ENCODE data around the gene TMEM235.
A peak's percentile ranks its signal among the peaks of the same experiment; 100 is the strongest.
"Not testable (repeated sequence)": the region's sequence is repeated elsewhere in the genome, so short reads cannot be mapped to it uniquely, and the experiment has no call there.

The TMEM235 gene

GRCh38 chr17:78252701-78253635, 21.5 kb downstream of the TMEM235 start:
- DNase-seq (ENCODE audit: extremely low spot score, insufficient read length, low read depth) (no peak), FAIRE-seq (no peak)

DNA sequence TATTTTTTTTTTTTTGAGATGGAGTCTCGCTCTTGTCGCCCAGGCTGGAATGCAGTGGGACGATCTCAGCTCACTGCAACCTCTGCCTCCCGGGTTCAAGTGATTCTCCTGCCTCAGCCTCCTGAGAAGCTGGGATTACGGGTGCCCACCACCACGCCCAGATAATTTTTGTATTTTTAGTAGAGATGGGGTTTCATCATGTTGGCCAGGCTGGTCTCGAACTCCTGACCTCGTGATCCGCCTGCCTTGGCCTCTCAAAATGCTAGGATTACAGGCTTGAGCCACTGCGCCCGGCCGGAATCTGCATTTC, 22.2 kb downstream of the TMEM235 start:
- DNase-seq (ENCODE audit: extremely low spot score, insufficient read length, low read depth); FAIRE-seq: not testable (repeated sequence)

DNA sequence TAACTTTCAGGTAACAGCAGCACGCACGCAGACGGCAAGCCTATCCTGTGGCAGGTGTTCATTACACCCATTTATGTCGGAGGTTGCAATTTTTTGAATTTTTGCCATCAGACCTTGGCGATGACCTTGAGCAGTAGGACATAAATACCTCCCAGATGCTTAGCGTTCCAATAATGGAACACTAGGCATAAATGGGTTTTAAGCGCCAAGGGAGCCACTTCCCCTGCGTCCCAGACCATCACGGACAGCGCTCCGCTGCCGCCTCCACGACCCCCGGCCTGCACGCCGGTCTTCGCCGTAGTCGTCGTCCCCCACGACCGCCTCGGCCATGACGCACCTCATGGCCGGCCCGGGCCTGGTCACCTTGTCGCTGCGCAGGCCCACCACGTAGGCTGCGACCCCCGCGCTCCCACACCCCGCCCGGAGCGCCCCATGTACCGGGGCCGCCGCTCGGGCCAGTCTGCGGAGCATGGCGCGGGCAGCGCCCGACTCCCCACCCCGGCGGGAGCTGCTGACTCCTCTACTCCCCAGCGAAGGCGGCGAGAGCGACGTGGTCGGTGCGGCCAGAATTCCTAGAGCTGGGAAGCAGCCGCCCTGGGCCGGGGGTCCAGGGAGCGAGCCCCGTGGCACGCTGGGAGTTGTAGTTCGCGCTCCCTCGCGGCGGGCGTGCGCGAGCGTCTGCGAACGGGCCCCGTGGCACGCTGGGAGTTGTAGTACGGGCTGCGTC, 22.7 kb downstream of the TMEM235 start:
- peak; percentile 71 for DNase-seq (ENCODE audit: extremely low spot score, insufficient read length, low read depth)
- FAIRE-seq, result peak; percentile 84

DNA sequence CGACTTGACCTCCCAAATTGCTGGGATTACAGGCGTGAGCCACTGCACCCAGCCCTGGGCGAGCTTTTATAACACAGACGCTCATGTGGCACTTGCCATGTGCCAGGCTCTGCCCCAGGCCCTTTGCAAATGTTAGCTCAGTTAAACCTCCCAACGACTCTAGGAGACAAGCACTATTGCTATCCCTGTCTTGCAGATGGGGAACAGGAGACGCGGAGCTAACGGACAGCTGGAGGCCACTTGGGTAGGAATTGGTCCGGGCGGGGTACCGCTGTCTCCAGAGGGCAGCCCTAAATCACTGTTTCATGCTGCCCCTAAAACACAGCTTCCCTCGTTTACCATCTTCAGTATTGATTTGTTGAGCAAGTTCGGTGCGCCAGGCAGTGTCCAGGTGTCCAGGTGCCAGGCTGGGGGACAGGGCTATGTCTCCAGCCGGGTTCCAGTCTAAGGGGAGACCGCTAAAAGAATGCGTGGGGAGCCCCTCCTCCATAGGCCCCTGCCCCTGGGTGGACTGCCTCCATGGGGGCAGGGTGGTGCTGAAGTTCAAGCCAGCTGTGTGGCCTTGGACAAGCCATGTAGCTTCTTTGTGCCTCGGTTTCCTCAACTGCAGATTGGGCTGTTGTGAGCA, 23.7 kb downstream of the TMEM235 start:
- FAIRE-seq, result no peak
- no peak for DNase-seq (ENCODE audit: extremely low spot score, insufficient read length, low read depth)

DNA sequence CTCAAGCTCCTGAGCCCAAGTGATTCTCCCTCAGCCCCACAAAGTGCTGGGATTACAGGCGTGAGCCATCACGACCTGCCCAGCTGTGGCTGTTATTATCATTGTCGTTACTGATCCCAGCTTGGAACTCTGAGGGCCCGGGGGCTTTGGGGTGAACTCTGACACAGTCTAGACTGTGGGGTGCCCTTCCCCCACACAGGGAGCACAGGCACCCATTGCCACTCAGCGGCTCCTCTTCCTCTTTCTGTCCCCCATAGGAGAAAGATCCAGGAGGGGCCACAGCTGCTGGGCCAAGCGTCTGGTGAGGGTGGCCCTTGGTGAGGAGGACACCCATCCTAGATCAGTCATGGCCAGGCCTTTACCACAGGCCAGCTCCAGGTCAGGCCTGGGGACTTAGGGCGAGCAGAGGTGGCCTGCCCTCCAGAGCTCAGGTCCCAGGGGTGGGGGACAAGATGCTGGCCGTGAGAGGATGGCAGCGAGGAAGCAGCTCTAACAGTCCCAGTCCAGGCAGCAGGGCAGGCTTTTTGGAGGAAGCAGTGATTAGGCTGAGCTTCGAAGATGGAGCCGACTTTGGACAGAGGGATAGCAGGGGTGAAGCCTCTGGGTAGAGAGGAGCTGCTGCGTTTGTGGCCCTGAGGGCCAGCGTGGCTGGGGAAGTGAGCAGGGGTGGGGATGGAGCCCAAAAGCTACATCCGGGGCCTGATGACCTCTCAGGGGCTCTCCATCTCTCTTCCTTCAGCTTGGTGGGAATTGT, 24.7 kb downstream of the TMEM235 start:
- no peak for FAIRE-seq
- DNase-seq (ENCODE audit: extremely low spot score, insufficient read length, low read depth), result no peak

DNA sequence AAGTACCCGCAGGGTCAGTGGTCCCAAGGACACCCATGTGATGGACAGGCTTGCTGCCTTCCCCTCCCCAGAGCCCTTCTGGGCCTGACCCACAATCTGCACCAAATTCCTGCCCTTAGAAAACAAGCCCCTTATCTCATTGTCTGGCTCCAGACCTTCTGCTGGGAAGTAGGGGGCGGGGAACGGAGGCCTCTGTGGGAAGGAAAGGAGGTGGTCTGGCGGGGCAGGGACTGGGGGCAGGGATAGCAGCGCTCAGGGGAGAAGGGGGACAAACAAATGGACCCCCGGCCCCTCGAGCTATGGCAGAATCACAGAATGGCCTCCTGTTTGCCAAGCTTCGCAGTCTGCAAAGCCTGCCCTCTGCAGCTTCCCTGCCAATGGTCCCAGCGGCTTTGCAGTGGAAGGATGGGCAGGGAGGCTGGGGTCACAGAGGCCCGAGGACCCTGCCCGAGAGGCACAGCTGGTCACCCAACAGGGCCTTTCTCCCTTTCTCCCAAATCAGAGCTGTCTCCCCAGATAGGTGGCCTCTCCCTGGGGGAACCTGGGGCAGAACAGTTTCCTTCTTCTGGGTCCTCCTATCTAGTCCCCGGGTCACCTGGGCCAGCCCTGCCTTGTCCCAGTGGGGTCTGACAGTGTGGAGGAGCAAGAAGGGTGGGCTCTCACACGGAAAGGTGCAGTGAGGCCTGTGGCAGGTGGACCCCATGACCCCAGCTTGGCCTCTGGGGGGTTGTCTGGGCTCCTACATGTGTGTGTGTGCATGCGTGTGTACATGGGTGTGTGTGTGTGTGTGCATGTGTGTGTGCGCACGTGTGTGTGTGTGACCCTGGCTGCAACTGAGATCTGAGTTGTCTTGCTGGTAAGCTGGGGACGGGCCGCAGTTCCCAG, 25.5 kb downstream of the TMEM235 start:
- DNase-seq (ENCODE audit: extremely low spot score, insufficient read length, low read depth) (no peak), FAIRE-seq (no peak)

GRCh38 chr17:78257810-78258322, 26.4 kb downstream of the TMEM235 start:
- FAIRE-seq (peak; percentile 76), DNase-seq (ENCODE audit: extremely low spot score, insufficient read length, low read depth) (no peak)

DNA sequence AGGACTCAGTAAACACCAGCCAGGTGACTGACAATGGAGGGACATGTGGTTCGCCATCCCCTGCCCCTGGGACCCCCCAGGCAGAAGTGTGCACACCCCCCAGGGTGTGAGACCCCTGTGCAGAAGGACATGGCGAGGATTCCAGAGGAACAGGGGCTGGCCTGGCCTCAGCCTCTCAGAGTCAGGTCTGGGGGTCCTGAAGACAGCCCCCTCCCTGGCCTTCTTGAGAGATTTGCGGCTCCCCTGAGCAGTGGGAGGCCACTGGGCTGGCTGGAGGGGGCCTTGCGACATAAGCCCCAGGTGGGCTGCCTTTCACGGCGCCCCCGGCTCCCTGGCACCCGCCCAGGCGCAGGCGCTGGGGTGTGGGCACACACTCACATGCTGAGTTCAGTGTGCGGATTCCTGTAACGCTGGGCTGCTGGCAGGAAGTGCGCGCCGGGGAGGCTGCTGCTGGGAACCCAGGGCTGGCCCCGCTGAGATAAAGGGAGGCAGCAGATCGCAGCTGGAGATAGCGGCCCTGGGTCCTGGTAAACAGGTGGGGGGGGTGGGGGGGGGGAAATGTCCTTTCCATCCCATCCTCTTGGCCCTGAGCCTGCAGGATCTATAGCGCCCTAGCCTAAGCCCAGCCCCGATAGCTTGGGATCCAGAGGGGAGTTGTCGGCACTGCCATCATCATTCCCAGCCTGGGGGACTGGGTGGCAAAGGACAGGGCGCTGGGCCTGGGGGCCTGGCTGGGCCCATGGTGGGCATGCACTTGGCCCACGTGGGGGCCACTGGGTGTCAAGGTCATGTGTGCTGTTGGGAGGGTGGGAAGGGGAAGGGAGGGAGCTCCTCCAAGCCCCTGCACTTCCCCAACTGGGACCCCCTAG, 27.1 kb downstream of the TMEM235 start:
- DNase-seq (ENCODE audit: extremely low spot score, insufficient read length, low read depth), result no peak

DNA sequence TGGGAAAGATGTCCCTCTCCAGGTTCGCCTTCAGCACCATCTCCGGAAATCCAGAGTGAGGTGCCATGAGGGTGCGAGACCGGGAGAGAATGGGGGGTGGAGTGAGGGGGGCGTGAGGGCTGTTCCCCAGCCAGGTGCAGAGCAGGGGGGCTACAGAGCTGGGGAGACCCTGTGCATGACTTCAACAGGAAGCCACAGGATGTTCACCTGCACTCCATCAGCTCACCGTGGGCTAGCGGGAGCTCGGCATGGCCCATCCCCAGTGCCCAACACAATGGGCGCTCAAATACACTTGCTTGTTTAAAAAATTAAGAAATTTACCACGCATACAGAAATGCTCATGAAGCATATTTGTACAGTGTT, 27.7 kb downstream of the TMEM235 start:
- no peak for FAIRE-seq
- DNase-seq (ENCODE audit: extremely low spot score, insufficient read length, low read depth), result no peak

More for the DNA sequence above, 27.1 kb downstream of the TMEM235 start:
- FAIRE-seq, result no peak

DNA sequence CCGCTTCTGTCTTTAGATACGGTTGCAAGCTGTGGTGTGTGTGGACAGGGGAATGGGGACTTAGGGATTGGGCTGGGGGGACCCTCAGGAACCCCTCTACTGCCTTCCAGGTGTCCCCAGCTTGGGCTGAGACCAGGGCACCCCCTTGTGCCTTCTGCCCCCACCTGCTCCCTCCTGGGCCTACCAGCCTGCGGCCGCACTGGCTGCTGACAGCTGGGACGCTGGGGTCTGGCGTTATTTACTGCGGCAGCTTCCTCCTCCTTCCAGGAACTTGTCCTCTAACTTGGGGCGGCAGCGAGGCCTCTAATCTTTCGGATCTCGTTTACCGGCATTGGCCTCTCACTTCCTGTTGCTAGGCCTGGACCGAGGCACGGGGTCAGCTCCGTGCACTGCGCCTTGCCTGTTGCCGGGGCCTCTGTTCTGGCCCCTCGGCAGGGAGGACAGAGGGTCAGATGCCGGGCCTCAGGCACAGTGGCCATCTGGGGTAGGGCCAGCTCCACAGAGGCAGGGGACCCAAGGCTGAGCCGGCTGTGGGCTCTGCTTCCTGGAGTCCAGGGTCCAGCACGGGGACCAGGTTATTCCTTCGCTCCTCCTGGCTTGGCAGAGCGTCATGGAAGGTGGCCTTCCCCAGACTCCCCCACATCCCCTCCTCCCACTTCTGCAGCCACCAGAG, 31.8 kb downstream of the TMEM235 start:
- no peak for FAIRE-seq

DNA sequence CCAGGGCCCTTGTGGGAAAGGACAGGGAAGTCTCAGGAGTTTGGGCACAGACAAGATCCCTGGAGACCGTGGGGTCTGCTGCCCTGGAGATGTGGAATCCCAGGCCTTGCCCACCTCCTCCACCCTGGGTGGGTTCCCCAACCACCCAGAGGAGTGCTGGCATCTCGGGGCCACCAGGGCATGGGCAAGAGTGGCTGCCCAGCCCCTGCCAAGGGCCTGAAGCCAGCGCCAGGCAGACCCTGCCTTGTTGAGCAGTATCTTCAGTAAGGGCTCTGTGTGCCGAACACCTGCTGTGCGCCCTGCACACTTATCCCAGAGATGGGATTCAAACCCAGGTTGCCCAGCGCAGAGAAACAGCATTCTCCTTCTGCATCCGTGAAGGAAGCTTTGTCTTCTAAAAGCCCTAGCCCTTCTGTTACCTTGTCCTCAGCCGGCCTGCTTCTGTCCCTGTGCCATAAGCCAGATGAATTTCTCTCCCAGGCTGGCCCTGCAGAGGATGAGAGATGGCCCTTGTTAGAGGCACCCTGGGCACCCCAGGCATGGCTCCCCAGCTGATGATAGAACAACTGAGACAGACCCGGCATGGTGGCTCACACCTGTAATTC, 32.4 kb downstream of the TMEM235 start:
- FAIRE-seq (no peak), DNase-seq (ENCODE audit: extremely low spot score, insufficient read length, low read depth) (no peak)

More for the DNA sequence above, 31.8 kb downstream of the TMEM235 start:
- DNase-seq (ENCODE audit: extremely low spot score, insufficient read length, low read depth), result no peak

DNA sequence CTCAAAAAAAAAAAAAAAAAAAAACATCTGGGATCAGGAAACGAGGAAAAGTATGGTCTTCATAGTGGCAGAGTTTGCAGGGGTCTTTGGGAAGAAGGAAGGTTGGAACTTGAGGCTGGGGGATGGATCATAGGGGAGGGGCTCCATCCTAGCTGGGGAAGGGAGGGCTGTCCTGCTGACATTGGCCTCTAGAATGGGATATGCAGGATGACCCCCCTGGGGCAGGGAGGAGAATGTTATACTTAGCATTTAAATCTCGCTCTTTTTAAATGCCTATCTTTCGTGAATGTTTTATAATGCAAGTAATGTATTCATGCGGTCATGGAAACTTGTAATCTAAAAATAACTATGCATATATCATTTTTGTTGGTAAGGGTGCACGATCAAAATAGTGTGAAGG, 33.2 kb downstream of the TMEM235 start:
- DNase-seq (ENCODE audit: extremely low spot score, insufficient read length, low read depth) (no peak), FAIRE-seq (no peak)

GRCh38 chr17:78265121-78265520, 33.7 kb downstream of the TMEM235 start:
- DNase-seq (ENCODE audit: extremely low spot score, insufficient read length, low read depth) (no peak), FAIRE-seq (no peak)

DNA sequence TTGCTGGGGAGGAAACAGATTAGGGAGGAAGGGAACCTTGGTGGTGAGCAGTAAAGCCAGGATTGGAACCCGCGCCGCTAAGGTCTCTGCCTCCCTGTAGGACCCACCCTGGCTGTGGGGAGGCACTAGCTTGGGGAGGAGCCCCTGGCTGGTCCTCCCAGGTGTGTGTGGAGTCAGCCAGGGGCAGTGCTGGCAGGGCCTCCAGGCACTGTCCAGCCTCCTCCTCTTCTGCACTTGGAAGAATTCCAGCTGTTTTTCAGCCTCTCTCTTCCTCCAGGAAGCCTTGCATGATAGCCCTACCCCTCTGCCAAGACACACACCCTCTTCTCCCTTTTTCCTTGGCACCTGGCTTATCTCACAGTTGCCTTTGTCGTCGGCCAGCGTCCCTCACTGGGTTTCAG, 34.8 kb downstream of the TMEM235 start:
- DNase-seq (ENCODE audit: extremely low spot score, insufficient read length, low read depth) (no peak), FAIRE-seq (no peak)

GRCh38 chr17:78266771-78267170, 35.3 kb downstream of the TMEM235 start:
- DNase-seq (ENCODE audit: extremely low spot score, insufficient read length, low read depth) (no peak), FAIRE-seq (no peak)

DNA sequence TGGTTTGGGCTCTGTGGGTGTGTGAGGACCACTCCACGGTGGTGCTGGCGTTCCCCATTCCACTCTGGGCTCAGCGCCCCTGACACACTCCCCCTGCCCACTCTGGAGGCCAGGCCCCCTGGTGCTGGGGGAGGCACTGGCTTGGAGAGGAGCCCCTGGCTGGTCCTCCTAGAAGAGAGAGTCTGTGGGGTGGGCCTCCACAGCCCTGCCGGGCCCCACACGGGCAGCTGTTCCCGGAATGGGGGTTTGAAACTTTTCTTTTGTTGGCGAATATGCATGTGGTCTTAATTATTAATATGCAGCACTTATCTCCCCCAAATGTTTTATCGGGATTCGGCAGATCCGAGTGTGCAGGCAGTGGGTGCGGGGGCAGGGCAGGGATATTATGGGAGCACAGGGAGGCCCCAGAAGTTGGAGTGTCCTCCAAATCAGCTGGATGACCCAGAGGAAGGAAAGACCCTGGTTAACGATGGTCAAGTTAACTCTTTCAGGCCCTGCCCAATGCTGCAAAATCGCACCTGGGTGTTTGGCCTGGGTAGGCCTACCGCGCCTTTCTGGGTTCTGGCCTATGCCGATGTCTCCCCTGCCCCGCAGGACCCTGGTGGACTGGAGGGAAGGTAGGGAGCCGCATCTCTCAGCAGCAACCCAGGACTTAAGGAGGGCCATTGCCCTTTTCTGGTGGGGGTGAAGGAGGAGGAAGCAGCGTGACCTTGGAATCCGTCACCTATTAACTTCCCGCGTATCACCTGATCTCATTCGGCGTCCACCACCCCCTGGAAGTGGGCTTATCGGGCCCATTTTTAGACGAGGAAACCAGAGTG, 36.0 kb downstream of the TMEM235 start:
- DNase-seq (ENCODE audit: extremely low spot score, insufficient read length, low read depth) (no peak), FAIRE-seq (no peak)

Data from GM18507 (cell line).